ENCODE measurements around the gene ZNF185.

The ZNF185 gene

DNA sequence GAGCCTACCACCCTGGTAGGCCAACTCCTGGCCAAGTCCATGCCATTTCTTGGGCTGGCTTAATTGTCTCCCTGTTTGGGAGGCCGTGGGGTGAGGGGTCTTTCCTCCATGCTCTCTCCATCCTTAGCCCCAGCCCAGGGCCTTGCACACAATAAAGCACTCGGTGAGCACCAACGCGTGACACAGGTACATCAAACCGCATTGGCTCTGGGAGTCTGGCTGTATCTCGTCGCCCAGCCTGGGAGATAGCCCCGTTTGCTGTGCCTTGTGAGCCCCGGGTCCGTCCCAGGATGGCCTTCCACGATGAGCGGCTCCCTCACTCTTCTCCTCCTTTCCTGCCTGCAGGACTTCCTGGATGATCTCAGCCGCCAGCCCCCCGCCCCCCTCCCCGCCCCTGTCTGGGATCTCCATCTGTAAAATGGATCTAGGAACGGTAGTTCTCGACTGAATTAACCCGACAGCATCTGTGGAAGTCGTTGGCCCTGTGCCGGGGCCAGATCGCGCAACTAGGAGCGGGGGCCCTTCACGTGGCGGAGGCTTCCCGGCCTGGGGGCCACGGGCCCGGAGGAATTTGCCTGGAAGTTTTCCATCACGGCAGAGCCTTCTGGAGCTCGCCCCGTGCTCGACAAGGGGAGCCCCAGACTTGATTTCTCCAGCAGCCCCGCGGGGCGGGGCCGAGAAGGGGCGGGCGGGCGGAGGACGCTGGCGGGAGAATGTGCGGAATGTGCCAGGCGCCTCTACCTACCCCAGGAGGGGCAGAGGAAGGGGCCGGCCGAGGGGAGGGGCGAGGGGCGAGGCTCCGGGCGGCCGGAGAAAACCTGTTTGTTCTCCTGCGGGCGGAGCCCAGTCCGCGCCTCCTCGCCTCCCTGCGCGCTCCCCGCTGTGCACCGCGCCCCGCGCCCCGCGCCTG is at the start of gene ZNF185:
TSS of gene ZNF185 (plus strand) at position 846 of the 910 bp plus-strand sequence. CDS start 16,423 bp downstream, outside the sequence.
- DNase-seq (ENCODE audit: low spot score): peak; percentile 12

DNA sequence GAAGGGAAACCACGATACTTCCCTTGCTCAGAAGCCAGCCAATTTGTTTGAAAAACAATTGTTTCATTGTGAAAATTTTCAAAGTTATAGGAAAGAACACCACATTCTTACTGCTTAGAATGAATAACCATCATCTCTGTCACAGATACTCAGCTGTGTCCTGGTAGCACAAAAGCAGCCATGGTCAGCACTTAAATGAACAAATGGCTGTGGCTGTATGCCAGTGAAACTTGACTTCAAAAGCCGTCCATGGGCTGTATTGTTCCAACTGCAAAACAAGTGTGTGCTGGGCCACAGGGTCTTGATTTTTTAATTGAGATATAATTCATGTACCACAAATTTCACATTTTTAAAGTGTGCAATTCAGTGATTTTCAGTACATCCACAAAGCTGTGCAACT is 47.4 kb upstream of the ZNF185 start:
- no peak for DNase-seq (ENCODE audit: low spot score)

DNA sequence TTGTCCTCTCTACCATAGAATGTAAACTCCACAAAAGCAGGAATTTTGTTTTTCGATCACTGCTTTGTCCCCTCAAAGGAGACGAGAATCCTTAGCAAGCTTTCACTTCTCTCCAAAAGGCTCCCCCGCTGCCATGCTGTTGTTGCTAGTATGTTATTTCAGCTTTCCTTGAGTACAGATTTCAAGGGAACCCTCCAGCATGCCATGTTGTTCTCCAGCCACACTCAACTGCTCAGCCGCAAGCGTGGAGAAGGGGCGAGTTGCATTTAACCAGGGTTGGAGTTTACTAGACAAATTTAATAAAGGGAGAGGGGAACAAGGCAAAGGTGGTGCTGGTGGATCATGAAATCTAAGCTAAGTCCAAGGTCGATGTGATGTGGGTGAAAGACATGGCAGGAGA is 43.9 kb upstream of the ZNF185 start:
- DNase-seq (ENCODE audit: low spot score): no peak

DNA sequence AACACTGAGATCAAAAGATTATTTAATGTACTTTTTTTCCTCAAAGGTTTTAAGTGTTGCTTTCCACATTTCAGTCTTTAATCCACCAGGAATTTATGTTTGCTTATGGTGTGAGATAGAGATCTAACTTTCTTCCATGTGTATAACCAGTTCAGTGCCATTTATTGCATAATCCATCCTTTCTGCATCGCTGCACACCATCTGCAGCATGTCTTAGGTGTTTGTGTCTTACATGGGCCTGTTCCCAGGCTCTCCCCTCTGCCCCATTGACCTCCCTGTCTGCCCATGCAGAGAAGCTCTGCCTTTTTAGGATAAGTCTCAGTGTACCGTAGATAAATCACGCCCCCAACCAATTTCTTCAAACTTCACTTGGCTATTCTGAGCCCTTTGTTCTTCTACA is 36.8 kb upstream of the ZNF185 start:
- no peak for DNase-seq (ENCODE audit: low spot score)

DNA sequence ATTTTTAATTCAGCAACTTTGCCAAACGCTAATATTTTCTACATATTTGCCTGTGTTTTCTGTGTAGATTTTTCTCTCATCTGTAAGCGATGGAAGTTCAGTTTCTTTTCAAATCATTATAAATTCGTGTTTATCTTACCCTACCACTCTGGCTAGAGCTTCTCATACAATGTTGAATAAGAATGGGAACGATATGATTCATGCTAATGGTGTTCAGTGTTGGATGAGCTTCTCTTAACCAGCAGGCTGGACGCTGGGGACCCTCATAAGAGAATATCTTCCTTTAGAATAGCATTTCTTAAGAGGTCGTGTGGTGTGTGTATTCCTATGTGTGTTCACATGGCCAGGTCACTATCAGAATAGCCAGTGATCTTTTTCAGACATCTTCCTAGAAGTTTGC is 36.0 kb upstream of the ZNF185 start:
- DNase-seq (ENCODE audit: low spot score): no peak

DNA sequence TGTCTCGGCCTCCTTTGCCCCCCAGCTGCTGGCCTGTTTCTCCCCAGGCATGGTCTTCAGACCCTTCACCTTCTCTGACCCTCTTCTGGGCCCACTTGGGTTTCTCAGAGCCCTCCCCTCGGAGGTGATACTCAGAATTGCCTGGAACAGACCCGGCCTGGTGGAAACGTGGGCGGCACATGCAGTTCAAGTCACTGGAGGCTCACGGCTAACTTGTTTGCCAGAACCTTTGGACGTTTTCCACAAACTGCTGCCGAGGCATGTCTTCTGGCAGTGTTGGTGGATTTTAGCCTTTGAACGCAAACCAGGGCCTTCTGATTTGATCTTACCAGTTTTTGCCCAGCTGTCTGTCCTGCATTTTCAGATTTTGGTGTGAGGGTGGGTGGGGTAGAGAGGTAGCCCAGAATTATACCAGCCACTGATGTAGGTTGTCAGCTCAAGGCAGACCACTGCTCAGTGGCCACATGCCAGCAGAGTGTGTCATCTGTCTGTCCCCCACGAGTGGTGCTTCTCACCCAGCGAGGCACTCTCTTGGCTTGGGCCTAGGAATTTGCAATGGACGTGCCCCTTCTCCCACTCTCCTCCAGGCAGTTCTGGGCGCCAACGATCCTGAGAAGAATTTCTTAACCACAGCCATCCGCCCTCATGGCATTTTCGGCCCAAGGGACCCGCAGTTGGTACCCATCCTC is 32.5 kb upstream of the ZNF185 start:
- DNase-seq (ENCODE audit: low spot score): no peak

DNA sequence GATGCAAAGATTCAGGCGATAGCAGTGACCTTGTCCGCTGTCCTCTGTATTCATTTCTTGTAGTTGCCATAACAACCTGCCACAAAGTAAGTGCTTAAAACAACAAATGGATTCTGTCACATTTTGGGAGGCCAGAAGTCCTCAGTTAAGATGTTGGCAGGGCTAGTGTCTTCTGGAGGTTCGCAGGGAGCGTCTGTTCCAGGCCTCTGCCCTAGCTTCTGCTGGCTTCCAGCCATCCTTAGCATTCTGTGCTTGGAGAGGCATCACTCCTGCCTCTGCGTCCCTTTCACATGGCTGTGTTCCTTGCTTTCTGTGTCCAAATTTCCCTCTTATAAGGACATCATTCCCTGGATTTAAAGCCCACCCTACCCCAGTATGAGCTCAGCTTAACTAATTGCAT is 31.5 kb upstream of the ZNF185 start:
- DNase-seq (ENCODE audit: low spot score): no peak

DNA sequence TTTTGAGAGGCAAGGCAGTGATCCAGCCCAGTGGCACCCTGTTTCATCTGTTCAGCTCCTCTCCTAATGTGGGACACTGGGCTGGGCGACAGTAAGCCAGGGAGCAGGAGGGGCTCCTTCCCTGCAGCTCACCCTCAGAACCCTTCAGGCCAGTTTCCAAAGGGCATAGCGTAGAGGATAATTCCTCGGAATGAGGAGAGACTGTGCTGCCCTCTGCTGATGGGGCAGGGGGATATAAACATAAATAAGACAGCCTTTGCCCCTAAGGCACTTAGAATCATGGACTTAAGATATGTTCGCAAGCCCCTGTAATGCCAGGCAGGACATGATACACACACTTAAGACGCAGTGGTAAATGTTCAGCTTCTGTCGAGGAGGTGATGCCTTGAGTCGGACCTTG is 27.9 kb upstream of the ZNF185 start:
- DNase-seq (ENCODE audit: low spot score): no peak

DNA sequence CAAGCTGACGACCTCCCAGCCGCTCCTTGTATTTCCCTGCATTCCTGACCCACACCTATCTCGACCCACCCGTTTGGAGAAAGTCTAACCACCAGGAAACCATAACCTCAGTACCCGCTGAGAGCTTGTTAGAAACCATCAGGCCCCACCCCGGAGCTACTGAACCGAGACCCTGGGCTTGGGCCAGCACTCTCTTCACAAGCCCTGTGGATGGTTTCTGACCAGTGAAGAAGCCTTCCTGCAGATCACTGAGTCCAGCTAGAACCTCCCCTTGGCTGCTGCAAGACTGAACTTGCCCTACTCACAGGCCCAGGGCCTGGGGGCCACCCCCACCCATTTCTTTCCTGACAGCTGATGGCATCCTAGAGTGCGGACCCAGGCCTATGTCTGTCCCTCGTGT is 26.6 kb upstream of the ZNF185 start:
- no peak for DNase-seq (ENCODE audit: low spot score)

DNA sequence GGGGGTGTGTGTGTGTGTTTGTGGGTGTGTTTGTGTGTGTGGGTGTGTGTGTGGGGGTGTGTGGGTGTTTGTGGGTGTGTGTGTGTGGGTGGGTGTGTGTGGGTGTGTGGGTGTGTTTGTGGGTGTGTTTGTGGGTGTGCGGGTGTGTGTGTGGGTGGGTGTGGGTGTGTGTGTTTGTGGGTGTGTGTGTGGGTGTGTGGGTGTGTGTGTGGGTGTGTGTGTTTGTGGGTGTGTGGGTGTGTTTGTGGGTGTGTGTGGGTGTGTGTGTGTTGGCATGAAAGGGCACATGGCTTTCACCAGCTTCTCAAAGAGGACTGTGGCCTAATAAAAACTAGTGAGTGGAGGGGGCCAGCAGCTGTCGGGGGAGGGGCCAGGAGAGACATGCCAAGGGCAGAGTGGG is 25.3 kb upstream of the ZNF185 start:
- DNase-seq (ENCODE audit: low spot score): no peak

DNA sequence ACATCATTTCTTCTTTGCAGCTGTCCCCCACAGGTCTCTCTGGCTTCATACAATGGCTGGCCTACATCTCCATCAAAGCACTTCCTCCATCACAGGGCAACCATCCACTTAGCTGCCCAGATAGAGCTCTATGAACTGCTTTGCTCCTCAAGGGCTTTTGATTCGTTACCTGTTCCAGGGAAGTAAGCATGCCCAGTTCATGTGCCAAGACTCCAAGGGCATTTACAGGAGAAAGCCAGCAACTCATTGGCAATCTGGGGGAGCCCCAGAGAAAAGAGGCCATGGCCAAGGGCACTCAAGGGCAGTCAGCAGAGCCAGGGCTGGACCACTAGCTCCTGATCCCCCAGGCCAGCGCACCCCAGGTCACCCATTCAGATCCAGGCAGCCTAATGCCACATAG is 24.5 kb upstream of the ZNF185 start:
- no peak for DNase-seq (ENCODE audit: low spot score)

DNA sequence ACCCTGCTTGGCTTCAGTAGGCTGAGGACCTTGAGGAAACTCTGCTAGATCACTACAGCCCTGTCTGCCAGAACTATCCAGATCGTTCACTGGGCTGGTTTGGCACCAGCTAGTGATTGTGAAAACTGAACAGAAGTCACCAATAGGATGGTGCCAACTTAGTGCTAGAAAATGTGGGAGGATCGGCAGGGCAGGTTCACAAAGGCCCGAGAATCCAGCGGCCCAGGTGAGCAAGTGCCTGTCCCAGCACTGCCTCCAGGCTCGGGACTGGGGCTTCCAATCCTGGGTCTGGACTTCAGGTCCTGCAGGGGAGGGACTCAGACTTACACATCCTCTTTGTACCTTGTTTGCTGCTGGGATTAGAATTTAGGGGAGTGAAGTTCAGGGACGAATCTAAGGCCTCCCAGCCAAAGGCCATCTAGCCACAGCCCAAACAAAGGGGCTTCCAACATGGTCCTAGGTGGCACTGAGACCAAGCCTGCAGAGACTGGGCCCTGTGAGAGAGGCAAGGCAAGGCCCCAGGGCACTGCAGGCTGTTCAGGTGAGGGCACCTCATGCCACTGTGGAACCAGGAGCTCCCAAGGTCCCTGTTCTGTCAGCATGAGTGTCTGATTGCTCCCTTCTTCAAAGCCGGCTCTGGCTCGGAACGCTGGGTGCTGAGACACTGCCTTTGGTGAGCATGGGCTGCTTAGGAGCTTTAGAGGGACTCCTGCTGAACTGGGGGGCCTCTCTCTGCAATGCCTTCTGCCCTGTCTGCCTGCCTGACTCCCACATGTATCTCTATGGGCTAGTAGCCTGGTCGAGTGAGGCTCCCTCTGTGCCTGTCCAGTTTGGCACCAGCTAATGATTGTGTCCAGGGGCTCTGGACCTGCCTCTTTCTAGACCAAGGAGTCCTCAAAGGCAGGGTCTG is 20.7 kb upstream of the ZNF185 start:
- no peak for DNase-seq (ENCODE audit: low spot score)

DNA sequence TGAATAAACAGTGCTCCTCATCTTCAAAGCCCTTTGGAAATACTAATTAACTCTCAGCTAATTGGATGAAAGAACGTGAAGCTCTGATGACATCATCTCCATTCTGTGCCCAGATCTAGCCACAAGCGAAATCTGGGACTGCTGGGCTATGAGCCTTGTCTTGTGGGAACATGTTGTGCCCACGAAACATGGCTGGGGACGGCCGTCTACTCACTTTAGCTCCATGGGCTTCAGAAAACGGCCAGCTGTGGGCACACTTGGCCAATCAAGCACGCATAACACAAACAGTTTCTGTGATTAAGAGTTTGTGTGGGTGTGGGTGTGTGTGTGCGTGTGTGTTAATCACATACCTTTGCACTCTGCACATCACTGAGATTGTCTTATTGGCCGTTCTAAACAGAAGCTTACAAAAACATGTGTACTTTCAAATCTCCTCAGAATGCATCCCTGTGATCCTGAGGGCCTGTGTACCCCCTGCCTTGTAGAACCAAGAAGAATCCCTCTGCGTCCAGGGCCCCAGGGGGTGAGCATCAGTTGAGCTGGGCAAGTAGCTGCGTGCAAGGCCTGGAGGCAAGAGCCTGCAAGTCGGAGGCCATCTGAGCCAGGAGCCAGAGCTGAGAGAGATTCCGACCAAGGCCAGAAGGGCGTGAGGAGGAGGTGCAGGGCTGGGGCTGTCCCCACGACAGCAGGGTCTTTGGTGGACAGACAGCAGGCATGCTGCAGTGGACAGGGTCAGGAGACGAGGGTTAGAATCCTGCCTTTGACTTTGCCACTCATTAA is 18.7 kb upstream of the ZNF185 start:
- DNase-seq (ENCODE audit: low spot score): no peak

DNA sequence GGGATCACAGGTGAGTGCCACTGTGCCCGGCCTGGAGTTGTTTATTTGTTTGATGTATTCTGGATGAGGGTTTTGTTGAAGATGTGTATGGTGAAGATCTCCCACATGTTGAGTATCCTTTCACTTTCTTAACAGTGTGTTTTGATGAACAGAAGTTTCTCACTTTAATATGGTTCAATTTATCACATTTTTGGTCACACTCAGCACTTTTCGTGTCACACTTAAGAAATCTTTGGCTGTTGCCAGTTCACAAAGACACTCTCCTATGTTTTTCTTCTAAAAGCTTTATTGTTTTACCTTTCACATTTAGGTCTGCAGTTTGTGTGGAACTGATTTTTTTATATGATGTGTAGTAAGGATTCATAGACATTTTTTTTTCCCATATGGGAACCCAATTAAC is 16.6 kb upstream of the ZNF185 start:
- DNase-seq (ENCODE audit: low spot score): no peak

DNA sequence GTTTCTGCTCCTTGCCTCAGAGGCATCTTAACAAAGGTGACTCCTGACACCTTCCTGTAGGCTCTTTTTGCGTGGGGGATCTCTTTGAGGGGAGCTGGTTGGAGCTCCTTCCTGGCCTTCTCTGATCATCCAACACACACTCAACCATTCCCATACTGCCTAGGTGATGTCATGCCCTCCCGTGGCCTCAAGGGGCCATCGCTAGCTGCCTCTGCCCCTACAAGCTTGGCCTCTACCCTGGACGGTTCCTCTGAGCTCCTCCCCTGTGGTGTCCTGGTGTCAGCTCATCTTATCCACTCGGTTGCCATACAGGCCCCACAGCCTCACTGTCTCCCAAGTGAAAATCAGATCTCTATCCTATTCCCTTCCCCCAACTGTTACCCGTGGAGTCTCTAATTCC is 13.7 kb upstream of the ZNF185 start:
- DNase-seq (ENCODE audit: low spot score): peak; percentile 11

DNA sequence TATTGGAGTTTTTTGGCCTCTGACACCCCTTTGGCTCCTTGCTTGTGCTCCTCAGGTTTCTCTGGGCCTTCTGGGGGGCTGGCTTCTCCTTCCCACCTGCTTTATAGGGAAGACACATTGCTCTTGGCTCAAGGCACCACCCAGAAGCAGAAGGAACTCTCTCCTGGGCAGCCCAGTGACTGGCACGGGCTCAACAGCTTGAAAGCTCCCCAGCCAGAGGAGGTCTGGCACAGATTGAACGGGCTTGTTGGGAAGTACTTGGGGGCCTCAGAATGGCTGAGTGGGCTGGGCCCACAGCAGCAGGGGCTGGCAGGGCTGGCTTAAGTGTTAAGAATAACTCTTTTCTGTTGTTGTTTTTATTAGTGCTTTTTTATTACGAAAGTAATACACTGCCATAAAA is 11.2 kb upstream of the ZNF185 start:
- DNase-seq (ENCODE audit: low spot score): no peak

DNA sequence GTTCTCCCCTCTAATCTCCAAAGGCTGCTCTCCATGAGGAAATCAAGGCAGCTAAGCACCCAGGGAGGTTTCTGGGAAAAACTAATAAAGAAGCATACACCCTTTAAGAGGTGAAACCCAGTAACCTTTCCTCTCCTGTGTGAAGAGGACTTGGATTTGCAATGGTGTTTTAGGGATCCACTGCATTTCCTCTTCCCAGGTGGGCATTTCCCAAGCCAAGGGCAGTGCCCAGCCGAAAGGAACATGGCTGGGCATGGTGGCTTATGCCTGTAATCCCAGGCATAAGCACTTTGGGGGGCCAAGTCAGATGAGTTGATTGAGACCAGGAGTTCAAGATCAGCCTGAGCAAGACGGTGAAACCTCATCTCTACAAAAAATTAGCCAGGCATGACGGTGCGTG is 5.4 kb upstream of the ZNF185 start:
- DNase-seq (ENCODE audit: low spot score): no peak

DNA sequence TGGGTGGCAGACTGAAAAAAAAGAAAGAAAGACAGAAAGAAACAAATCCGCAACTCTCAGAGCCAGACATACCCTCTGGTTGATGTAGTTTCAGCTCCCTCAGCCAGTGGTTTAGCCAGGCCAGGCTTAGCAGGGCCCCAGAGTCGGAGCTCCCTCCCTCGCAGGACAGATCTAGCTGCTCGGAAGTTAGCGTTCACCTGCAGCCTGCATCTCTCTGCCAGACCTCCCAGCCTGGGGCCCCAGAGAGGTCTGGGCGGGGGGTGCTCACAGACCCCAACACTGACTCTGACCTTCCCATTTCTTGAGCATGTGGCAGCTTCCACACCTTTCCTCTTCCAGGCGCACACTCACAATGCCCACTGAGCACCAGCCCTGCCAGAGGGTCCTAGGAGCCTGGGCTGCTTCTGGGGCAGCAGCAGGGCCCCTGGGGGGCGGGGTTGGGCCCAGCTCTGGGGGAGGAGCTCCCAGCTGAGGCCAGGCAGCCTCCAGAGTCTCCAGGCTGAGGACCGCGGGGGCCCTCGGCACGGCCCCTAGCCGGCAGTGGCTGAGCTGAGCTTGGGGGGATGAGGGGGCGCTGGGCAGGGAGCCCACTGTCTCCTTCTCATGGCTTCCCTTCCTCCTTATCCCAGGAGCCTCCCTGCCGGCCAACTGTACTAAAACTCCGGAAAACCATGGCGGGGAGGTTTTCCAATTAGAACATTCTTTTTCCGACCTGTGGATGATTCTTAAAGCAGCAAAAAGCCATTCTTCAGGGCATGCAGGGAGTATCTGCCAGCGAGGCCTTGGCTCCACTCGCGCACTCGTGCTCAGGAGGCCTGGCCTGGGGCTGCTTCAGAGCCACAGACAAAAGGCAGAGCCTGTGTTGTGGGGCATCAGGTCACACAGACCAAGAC is 4.6 kb upstream of the ZNF185 start:
- no peak for DNase-seq (ENCODE audit: low spot score)

DNA sequence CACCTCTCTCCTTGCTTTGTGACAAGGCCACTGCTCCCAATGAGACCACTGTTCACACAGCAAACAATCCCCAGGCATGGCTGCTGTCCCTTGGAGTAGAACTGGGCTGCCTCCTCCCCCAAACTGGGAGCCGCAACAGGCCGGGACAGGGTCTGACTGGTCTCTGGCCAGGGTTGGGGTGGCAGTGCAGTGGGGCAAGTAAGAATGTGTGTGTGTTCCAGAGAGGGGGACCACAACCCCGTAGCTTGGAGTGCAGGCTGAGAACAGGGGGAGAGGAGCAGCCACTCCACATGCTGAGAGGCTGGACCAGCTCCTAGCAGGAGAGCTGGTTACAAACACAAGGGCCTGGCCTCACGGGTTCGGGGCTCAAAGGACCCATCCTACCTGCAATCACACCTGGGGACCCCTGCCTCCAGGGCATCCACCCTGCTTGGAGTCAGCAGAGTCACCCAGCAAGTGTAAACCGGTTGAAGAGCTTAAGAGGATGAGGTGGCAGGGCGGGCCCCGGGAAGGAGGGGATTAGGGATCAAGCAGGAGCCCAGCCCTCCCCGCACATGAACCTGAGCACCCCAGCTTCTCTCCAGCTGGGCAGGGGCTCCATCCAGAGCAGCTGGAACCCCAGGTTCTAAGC is 3.8 kb upstream of the ZNF185 start:
- DNase-seq (ENCODE audit: low spot score): no peak

DNA sequence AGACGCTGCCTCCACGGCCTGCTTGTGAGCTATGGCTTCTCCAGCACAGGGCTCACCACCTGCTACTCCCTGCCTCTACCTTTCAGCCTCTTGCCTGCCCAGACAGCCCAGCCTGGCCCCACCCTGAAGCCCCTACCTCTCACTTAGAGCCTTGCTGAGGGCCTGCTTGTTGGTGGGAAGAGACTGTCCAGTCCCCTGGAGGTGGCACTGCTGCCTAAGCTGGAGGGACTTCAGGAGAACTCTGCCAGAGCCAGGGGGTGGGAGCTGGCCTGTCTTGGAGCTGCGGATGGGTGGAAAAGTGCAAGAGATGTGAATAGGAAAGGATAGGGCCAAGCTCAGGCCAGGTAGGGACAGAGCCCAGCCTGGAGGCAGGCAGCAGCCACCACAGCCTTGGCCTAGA is 2.7 kb upstream of the ZNF185 start:
- DNase-seq (ENCODE audit: low spot score): no peak

All from SW480 (cell line).